Esophagus squamous epithelium (tissue), 4 donors: ENCODE results near the gene ACTN4.
A peak's percentile ranks its signal among the peaks of the same experiment; 100 is the strongest.

Source experiments
- CTCF ChIP-seq, 6 experiments: fragments of 450-650 bp in 4 of 6; fragments of 200-600 bp in 2 of 6; sonication (generic) in 2 of 6; IDR thresholded peaks; one replicate each; pipeline ENCODE4 v1.5.1; 2016 to 2019; ENCODE audit warnings: antibody characterized with exemption in 6 of 6, mild to moderate bottlenecking in 4 of 6, moderate library complexity in 4 of 6
- POLR2A ChIP-seq, 4 donors: fragments of 450-650 bp; IDR thresholded peaks; one replicate each; pipeline ENCODE4 v1.6.1; 2017; ENCODE audit warnings: antibody characterized with exemption in 4 of 4, mild to moderate bottlenecking in 4 of 4, moderate library complexity in 3 of 4

- TF ChIP-seq CTCF (IDR thresholded peaks at IDR 0.05) (peak in 5 of 6 experiments; percentile 15 to 80 (median 59)), POLR2A (IDR thresholded peaks at IDR 0.05) (no peak)
These were observed 38.4 kb downstream of the ACTN4 start for GRCh38 chr19:38685666-38686529.
